Measurements from ENCODE around the gene CDK19.

CDK19 gene

GRCh38 chr6:110815411-110816409 lies at the start of gene CDK19:
Gene CDK19 (minus strand): TSS chr6:110815469. CDS start chr6:110815136, 333 bp downstream.
- Histone ChIP-seq H3K36me3 (ENCODE audit: control insufficient read depth in 2 of 2, insufficient read depth in 2 of 2, low read length in 2 of 2) (no peaks in the 10 kb centered on the region), H3K9ac (ENCODE audit: low read length in 2 of 2) (peak within 1 kb of the TSS; percentile 89 to 94), H3K27me3 (ENCODE audit: control insufficient read depth in 1 of 2, insufficient read depth in 2 of 2, low read length in 2 of 2) (no peaks in the 10 kb centered on the region), H3K9me3 (ENCODE audit: control insufficient read depth in 2 of 2, low read length in 2 of 2) (no peaks in the 10 kb centered on the region), H3K27ac (ENCODE audit: low read length) (peak within 1 kb of the TSS; percentile 91), H3K4me1 (ENCODE audit: control insufficient read depth, insufficient read depth, low read length) (peaks cover 14% of the 10 kb centered on the region), H3K4me3 (ENCODE audit: low read length in 2 of 2) (peak within 1 kb of the TSS; percentile 97 to 99)

DNA sequence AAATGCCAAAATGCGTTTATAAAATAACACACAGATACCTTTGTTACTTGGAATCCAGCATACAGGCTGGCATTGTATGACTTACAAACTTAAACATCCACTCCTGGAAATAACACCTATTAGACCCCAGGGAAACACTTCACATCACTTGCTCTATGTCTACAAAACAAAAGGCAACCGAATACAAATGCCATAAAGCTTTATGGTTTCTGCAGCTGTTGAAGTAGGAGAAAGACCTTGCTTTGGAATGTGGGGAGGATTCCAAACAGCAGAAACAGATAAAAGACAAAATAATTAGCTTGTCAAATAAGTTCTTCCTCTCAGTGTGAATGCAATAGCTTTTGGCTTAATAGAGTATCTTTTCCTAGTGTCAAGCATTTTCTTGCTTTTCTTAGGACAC lies 49.6 kb upstream of the CDK19 start:
- no peak overlapping the region for H3K4me3 ChIP-seq (ENCODE audit: low read length in 2 of 2)
- no peaks in the 10 kb centered on the region for H3K27me3 ChIP-seq (ENCODE audit: control insufficient read depth in 1 of 2, insufficient read depth in 2 of 2, low read length in 2 of 2)
- no peak overlapping the region for H3K27ac ChIP-seq (ENCODE audit: low read length)
- H3K9me3 ChIP-seq (ENCODE audit: control insufficient read depth in 2 of 2, low read length in 2 of 2) = no peaks in the 10 kb centered on the region
- no peaks in the 10 kb centered on the region for H3K4me1 ChIP-seq (ENCODE audit: control insufficient read depth, insufficient read depth, low read length)
- H3K9ac ChIP-seq (ENCODE audit: low read length in 2 of 2) = no peak overlapping the region
- no peaks in the 10 kb centered on the region for H3K36me3 ChIP-seq (ENCODE audit: control insufficient read depth in 2 of 2, insufficient read depth in 2 of 2, low read length in 2 of 2)

- no peak overlapping the region for H3K27ac ChIP-seq (ENCODE audit: low read length)
- no peak overlapping the region for H3K9ac ChIP-seq (ENCODE audit: low read length in 2 of 2)
- H3K4me1 ChIP-seq (ENCODE audit: control insufficient read depth, insufficient read depth, low read length) = no peaks in the 10 kb centered on the region
- no peaks in the 10 kb centered on the region for H3K27me3 ChIP-seq (ENCODE audit: control insufficient read depth in 1 of 2, insufficient read depth in 2 of 2, low read length in 2 of 2)
- H3K4me3 ChIP-seq (ENCODE audit: low read length in 2 of 2) = no peak overlapping the region
- no peaks in the 10 kb centered on the region for H3K36me3 ChIP-seq (ENCODE audit: control insufficient read depth in 2 of 2, insufficient read depth in 2 of 2, low read length in 2 of 2)
- no peaks in the 10 kb centered on the region for H3K9me3 ChIP-seq (ENCODE audit: control insufficient read depth in 2 of 2, low read length in 2 of 2)
Observed at GRCh38 chr6:110859335-110859792, 44.1 kb upstream of the CDK19 start.

- Histone ChIP-seq H3K27ac (ENCODE audit: low read length) (no peak overlapping the region), H3K36me3 (ENCODE audit: control insufficient read depth in 2 of 2, insufficient read depth in 2 of 2, low read length in 2 of 2) (no peaks in the 10 kb centered on the region), H3K27me3 (ENCODE audit: control insufficient read depth in 1 of 2, insufficient read depth in 2 of 2, low read length in 2 of 2) (no peaks in the 10 kb centered on the region), H3K9me3 (ENCODE audit: control insufficient read depth in 2 of 2, low read length in 2 of 2) (no peaks in the 10 kb centered on the region), H3K4me3 (ENCODE audit: low read length in 2 of 2) (no peak overlapping the region), H3K4me1 (ENCODE audit: control insufficient read depth, insufficient read depth, low read length) (no peaks in the 10 kb centered on the region), H3K9ac (ENCODE audit: low read length in 2 of 2) (no peak overlapping the region)
Observed at GRCh38 chr6:110858562-110859214, 43.4 kb upstream of the CDK19 start.

DNA sequence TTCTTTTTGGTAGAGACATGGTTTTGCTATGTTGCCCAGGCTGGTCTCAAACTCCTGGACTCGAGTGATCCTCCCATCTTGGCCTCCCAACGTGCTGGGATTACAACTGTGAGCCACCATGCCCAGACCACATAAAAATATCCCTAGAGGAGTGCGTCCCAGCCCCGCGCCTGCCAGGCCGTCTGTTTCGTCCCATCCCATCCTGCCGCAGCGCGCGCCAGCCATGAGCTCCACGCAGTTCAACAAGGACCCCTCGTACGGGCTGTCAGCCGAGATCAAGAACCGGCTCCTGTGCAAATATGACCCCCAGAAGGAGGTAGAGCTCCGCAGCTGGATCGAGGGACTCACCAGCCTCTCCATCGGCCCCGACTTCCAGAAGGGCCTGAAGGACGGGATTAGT lies 42.7 kb upstream of the CDK19 start:
- H3K9me3 ChIP-seq (ENCODE audit: control insufficient read depth in 2 of 2, low read length in 2 of 2) = no peaks in the 10 kb centered on the region
- H3K4me3 ChIP-seq (ENCODE audit: low read length in 2 of 2) = no peak overlapping the region
- H3K27me3 ChIP-seq (ENCODE audit: control insufficient read depth in 1 of 2, insufficient read depth in 2 of 2, low read length in 2 of 2) = no peaks in the 10 kb centered on the region
- no peak overlapping the region for H3K9ac ChIP-seq (ENCODE audit: low read length in 2 of 2)
- H3K27ac ChIP-seq (ENCODE audit: low read length) = no peak overlapping the region
- no peaks in the 10 kb centered on the region for H3K36me3 ChIP-seq (ENCODE audit: control insufficient read depth in 2 of 2, insufficient read depth in 2 of 2, low read length in 2 of 2)
- no peaks in the 10 kb centered on the region for H3K4me1 ChIP-seq (ENCODE audit: control insufficient read depth, insufficient read depth, low read length)

DNA sequence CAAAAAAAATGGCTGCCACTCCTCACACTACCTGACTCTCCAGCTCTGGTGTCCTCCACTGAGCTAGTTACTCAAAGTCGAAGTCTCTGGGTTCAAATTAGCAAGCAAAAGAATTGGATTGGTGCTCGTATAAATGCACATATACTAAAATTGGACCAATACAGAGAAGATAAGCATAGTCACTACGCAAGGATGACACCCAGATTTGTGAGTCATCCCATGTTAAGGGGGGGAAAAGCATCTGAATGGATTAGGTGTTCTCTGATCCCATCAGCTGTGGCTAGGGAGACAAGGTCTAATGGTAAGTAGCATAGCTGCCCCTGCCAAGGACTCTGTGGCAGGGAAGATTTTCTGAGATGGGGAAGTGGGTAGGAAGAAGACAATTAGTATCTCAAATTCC lies 41.0 kb upstream of the CDK19 start:
- Histone ChIP-seq H3K27me3 (ENCODE audit: control insufficient read depth in 1 of 2, insufficient read depth in 2 of 2, low read length in 2 of 2) (no peaks in the 10 kb centered on the region), H3K36me3 (ENCODE audit: control insufficient read depth in 2 of 2, insufficient read depth in 2 of 2, low read length in 2 of 2) (no peaks in the 10 kb centered on the region), H3K9me3 (ENCODE audit: control insufficient read depth in 2 of 2, low read length in 2 of 2) (no peaks in the 10 kb centered on the region)

DNA sequence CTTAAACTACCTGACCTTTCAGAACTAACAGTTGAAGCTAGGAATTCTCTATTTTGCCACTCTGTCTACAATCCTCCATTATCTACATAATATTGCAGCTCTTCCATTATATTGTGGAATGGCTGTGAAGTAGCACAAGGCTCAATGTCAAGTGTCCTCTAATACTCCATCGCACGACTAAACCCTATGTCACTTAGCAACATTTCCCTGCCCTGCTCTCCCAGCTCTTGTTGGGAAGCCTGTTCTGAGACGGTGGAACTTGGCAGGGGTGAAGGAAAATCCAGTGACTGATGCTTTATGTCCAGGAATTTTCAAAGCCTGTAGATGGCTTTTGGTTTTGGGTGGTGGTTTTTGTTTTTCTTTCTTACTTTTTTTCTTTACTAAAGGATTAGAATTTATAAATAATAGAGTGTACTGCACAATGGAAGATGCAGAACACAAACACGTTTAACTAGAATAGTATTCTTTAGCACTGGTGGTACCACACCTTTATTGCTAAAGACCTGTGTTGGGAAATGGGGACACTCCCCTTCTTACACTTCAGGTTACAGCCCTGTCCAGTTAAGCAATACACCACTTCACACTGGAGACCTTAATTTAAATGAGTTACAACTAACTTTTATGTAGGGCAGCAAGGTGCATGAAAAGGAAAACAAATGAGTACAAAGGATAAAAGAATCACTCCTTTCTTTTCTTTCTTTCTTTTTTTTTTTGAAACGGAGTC lies 38.6 kb upstream of the CDK19 start:
- H3K4me3 ChIP-seq (ENCODE audit: low read length in 2 of 2) = no peak overlapping the region
- H3K27me3 ChIP-seq (ENCODE audit: control insufficient read depth in 1 of 2, insufficient read depth in 2 of 2, low read length in 2 of 2) = no peaks in the 10 kb centered on the region
- no peaks in the 10 kb centered on the region for H3K9me3 ChIP-seq (ENCODE audit: control insufficient read depth in 2 of 2, low read length in 2 of 2)
- no peaks in the 10 kb centered on the region for H3K4me1 ChIP-seq (ENCODE audit: control insufficient read depth, insufficient read depth, low read length)
- H3K27ac ChIP-seq (ENCODE audit: low read length) = no peak overlapping the region
- no peaks in the 10 kb centered on the region for H3K36me3 ChIP-seq (ENCODE audit: control insufficient read depth in 2 of 2, insufficient read depth in 2 of 2, low read length in 2 of 2)
- H3K9ac ChIP-seq (ENCODE audit: low read length in 2 of 2) = no peak overlapping the region

More for the DNA sequence above, 41.0 kb upstream of the CDK19 start:
- Histone ChIP-seq H3K4me3 (ENCODE audit: low read length in 2 of 2) (no peak overlapping the region), H3K27ac (ENCODE audit: low read length) (no peak overlapping the region), H3K9ac (ENCODE audit: low read length in 2 of 2) (no peak overlapping the region), H3K4me1 (ENCODE audit: control insufficient read depth, insufficient read depth, low read length) (no peaks in the 10 kb centered on the region)

GRCh38 chr6:110852773-110853172 lies 37.5 kb upstream of the CDK19 start:
- Histone ChIP-seq H3K4me1 (ENCODE audit: control insufficient read depth, insufficient read depth, low read length) (no peaks in the 10 kb centered on the region), H3K4me3 (ENCODE audit: low read length in 2 of 2) (no peak overlapping the region), H3K27ac (ENCODE audit: low read length) (no peak overlapping the region), H3K9ac (ENCODE audit: low read length in 2 of 2) (no peak overlapping the region), H3K27me3 (ENCODE audit: control insufficient read depth in 1 of 2, insufficient read depth in 2 of 2, low read length in 2 of 2) (no peaks in the 10 kb centered on the region), H3K36me3 (ENCODE audit: control insufficient read depth in 2 of 2, insufficient read depth in 2 of 2, low read length in 2 of 2) (no peaks in the 10 kb centered on the region), H3K9me3 (ENCODE audit: control insufficient read depth in 2 of 2, low read length in 2 of 2) (no peaks in the 10 kb centered on the region)

GRCh38 chr6:110849781-110850180 lies 34.5 kb upstream of the CDK19 start:
- Histone ChIP-seq H3K9ac (ENCODE audit: low read length in 2 of 2) (no peak overlapping the region), H3K27ac (ENCODE audit: low read length) (no peak overlapping the region), H3K4me3 (ENCODE audit: low read length in 2 of 2) (no peak overlapping the region), H3K36me3 (ENCODE audit: control insufficient read depth in 2 of 2, insufficient read depth in 2 of 2, low read length in 2 of 2) (no peaks in the 10 kb centered on the region), H3K9me3 (ENCODE audit: control insufficient read depth in 2 of 2, low read length in 2 of 2) (no peaks in the 10 kb centered on the region), H3K27me3 (ENCODE audit: control insufficient read depth in 1 of 2, insufficient read depth in 2 of 2, low read length in 2 of 2) (no peaks in the 10 kb centered on the region), H3K4me1 (ENCODE audit: control insufficient read depth, insufficient read depth, low read length) (no peaks in the 10 kb centered on the region)

GRCh38 chr6:110841266-110841665 lies 26.0 kb upstream of the CDK19 start:
- Histone ChIP-seq H3K9ac (ENCODE audit: low read length in 2 of 2) (no peak overlapping the region), H3K4me3 (ENCODE audit: low read length in 2 of 2) (no peak overlapping the region), H3K4me1 (ENCODE audit: control insufficient read depth, insufficient read depth, low read length) (no peaks in the 10 kb centered on the region), H3K27ac (ENCODE audit: low read length) (no peak overlapping the region), H3K36me3 (ENCODE audit: control insufficient read depth in 2 of 2, insufficient read depth in 2 of 2, low read length in 2 of 2) (no peaks in the 10 kb centered on the region), H3K9me3 (ENCODE audit: control insufficient read depth in 2 of 2, low read length in 2 of 2) (no peaks in the 10 kb centered on the region), H3K27me3 (ENCODE audit: control insufficient read depth in 1 of 2, insufficient read depth in 2 of 2, low read length in 2 of 2) (no peaks in the 10 kb centered on the region)
